HEK293 (cell line): ENCODE measurements around the gene LRRC2.
"Not testable (repeated sequence)": the region's sequence is repeated elsewhere in the genome, so short reads cannot be mapped to it uniquely, and the experiment has no call there.

Experiments used
- OSR2 ChIP-seq: fragments of 450-650 bp; formaldehyde crosslinking; IDR thresholded peaks from 2 replicates; pipeline ENCODE4 v1.5.1; 2016; ENCODE audit warnings: missing biosample characterization, missing genetic modification characterization
- ZBTB17 ChIP-seq: fragments of 450-650 bp; formaldehyde crosslinking; IDR thresholded peaks from 2 replicates; pipeline ENCODE4 v1.5.1; 2016; ENCODE audit warnings: missing biosample characterization, missing genetic modification characterization
- ZNF148 ChIP-seq: fragments of 450-650 bp; formaldehyde crosslinking; IDR thresholded peaks from 2 replicates; pipeline ENCODE4 v1.5.0; 2017; ENCODE audit warnings: missing biosample characterization, missing genetic modification characterization, borderline replicate concordance

- TF ChIP-seq ZBTB17, ZNF148, OSR2 (tag by site-specific recombination): not testable (repeated sequence)
Observed at GRCh38 chr3:46494491-46494890, 71.6 kb downstream of the LRRC2 start.
